ENCODE data around the gene ATG2A.

DNA sequence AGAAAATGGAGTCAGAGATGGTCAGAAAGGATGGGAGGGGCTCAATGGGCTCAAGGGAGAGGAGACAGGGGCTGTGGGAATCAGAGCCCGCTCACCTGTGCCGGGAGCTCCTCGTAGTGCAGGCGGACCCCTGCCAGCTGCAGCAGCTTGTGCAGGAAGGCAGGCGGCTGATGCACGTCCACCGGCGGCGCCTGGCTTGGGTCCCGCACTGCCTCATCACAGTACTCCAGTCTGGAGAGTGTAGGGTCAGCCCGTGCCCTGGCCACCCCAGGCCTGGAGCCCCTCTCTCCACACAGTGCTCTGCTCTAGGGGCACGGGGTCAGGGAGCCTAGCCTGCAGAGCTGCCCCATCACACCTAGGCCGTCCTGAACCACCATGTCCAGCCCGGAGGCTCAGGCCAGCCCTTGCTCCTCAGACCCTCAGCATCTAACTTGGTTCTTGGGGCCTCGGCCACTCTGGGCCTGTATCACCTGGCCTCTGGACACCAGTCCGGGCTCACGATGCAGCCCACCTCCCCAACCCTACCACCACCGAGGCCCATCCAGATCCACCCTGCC lies 3.8 kb downstream of the ATG2A start:
- TF ChIP-seq, protein P1, sequence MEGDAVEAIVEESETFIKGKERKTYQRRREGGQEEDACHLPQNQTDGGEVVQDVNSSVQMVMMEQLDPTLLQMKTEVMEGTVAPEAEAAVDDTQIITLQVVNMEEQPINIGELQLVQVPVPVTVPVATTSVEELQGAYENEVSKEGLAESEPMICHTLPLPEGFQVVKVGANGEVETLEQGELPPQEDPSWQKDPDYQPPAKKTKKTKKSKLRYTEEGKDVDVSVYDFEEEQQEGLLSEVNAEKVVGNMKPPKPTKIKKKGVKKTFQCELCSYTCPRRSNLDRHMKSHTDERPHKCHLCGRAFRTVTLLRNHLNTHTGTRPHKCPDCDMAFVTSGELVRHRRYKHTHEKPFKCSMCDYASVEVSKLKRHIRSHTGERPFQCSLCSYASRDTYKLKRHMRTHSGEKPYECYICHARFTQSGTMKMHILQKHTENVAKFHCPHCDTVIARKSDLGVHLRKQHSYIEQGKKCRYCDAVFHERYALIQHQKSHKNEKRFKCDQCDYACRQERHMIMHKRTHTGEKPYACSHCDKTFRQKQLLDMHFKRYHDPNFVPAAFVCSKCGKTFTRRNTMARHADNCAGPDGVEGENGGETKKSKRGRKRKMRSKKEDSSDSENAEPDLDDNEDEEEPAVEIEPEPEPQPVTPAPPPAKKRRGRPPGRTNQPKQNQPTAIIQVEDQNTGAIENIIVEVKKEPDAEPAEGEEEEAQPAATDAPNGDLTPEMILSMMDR (IDR thresholded peaks at IDR 0.05), result no peak
- TF ChIP-seq ZFX (IDR thresholded peaks at IDR 0.05; ENCODE audit: borderline replicate concordance), result no peak

Measured in 22Rv1 (cell line).